ENCODE results near the gene SETDB1.

SETDB1 gene

DNA sequence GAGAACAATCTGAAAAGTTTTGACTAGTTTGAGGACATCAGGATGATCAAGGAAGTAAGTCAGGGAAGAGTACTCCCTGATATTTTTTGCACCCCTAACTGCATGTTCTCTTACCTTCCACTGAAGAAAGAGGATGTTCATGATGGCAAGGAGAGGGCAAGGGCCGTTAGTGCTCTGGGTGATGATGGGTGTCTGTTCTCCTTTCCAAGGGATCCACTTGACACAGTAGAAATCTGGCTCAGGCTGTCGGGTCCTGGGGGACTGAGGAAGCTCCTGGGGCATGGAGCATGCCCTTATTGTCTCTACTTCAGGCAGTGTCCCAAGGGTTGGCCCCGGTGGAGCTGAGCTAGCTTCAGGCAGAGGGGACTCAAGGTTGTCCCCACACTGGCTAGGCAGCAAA, 75.9 kb downstream of the SETDB1 start:
- no peak for DNase-seq (ENCODE audit: low spot score)

DNA sequence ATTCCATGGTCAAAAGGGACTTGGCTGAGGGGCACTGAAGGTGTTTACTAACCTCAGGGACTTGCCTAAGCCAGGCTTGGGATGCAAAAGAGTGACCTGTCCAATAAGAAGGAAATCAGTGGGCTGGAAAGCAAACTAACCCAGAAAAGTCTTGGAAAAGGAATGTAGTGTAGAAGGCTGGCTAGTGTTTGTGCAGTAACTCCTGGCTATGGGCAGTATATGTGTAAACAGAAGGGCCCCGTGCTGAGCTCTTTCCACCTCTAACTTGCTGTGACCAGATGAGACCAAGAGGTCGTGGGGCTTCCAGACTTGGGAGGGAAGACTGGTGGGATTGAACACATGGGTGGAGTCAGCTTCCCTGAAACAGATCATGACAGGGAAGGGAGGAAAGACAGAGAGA, 76.4 kb downstream of the SETDB1 start:
- no peak for DNase-seq (ENCODE audit: low spot score)

DNA sequence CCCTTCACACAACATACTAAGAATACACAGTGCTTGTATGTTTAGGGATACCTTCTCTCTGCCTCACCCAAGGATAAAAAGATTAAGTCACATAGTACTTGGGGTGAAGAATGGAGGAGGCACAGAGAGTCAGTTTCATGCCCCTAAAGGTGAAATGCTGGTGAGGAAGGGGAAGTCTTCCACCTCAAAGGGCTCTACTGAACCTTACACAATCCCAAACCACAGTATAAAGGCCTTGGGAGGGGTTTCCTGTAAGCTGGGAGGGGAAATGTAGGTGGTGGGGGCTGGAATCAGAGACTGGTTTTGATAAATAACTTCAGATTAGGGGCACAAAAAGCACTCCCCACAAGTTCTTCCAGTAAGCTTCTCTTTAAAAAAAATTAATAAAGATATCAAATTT, 77.0 kb downstream of the SETDB1 start:
- DNase-seq (ENCODE audit: low spot score): no peak

DNA sequence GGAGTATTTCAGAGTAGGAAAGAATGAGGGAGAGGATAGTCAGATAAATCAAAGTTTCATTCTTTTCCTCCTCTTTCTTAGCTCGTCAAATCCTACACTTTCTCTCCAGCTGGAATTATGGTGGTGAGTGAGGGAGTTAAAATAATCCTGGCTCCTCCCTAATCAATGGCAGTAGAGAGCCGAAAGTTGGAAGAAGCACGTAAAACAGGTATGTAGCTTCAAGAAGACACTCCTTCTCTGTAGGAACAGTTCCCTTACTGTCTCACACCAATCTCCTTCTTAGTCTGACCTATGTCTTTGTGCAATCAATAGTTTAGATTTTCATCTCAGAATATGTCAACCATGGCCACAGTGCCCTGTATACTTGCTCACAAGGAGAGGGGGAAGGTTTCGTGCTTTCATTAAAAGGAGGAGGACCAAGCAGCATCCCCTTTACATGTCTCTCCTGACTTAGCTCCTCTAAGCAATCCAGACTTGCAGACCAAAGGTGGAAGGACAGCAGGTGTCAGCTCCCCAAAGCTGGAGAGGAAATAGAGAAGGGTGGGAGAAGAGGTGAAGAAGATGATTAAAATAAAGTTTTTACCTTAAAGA, 79.7 kb downstream of the SETDB1 start:
- DNase-seq (ENCODE audit: low spot score): no peak

DNA sequence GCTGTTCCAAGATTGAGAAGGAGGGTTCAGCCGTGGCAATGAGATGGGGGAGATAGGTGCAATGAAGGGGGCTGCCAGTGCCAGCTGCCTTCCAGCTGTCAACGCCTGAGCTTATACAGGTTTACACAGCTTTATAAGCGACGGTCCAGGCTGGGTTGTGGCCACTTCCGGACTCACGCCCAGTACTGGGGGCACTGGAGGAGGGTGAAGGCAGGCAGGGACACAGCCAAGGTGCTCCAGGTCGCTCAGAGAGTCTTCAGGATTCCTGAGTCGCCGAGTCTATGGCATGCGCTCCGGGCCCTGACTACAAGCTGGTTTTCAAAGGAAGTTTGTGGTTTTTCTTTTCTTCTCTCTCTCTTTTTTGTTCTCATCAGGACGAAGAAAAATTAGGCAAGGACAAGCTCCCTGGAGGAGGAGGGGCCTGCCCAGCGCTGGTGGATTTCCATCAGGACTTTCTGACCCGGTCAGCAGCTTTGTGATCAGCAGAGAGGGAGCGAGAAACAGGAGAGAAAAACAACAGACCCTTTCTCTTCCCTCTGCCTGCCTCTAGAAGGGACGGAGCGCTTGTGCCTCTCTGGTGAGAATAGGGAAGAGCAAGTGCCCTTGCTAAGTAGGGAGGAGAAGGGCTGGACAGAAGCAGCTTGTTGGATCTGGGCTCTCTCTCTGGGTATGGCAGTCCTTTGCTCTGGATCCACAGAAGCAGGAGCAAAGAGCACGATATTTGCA, 80.3 kb downstream of the SETDB1 start, which contains the start of gene MINDY1:
Gene MINDY1 (minus strand): TSS at position 576 of the 726 bp plus-strand sequence. CDS start 4,285 bp downstream, outside the sequence.
- peak; percentile 92 for DNase-seq (ENCODE audit: low spot score)

DNA sequence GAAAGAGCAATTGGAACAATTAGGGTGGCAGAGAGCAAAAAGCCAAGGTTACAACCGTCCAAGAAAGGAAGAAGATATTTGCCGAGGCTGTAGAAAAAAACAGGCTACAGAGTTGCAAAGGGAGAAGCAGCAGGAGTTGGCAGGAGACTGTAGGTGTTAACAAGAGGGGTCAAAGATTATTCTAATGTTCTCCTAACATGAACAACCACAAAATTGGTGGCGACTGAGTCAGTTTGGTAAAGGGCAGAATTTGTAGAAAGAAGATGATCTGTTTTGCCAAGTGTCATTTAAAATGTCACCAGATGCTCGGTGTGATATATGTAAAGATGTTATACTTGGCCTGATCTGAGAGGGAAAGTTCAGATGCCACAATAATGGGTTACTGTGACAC, 81.7 kb downstream of the SETDB1 start:
- no peak for DNase-seq (ENCODE audit: low spot score)

DNA sequence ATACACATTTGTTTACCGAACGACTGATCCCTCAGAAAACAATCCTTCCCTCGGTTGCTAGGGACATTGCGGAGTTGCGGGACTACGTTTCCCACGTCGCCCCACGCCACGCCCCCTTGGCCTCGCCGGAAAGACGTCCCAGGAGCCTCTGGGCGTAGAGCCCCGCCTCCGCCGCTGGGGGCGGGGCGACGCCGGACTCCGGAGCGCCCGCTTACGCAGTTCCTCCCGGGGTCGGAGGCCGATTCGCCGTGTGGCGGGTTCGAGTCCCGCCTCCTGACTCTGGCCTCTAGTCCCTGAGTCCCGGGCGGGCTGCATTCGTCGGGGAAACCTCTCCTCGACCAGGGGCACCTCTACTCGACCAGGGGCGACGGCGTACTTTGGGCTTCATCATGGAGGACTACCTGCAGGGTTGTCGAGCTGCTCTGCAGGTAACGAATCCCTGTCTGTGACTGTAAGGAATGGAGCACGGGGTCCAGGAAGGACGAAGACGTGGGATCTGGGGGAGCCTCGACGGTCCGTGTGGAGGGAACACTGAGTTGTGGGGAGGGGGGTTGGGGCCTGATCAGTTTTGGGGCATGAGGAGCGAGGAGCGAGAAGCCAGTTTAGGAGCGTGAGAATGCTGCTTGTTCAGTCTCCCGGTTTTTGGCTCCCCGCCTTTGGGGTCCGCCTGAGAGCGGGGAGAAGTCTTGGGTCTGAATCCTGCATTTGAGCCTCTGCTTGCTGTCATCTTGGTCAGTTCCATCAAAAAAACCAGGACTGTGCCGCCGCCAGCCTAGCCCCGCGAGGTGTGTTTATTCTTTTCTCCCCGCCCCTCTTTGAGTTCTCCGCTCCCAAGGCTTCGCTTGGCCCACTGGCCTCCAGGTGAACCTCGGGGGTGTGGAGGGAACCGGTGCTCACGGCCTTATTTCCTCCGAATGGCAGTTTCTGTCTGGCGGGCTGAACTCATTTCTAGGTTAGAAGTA, 82.4 kb downstream of the SETDB1 start, which contains the start of gene PRUNE1:
Gene PRUNE1 (plus strand): TSS at position 206 of the 962 bp plus-strand sequence. CDS start 184 bp downstream, at position 390.
- DNase-seq (ENCODE audit: low spot score): peak; percentile 96

DNA sequence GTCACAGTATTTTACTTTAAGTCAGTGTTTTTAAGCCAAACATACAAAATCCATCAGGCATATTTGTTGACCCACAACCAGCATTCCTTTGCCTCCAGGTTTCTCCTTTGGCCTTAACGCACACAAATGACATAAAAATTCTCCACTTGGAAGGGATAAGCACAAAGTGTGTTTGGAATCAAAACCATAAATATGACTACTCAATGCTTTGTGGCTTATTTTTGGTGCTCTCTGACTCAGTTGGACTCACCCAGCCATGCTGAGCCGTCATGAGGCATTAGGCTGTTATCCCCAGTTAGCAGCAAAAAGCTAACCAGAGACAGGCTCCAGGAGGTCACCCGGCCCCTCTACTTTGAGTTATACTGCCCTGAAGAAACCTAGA, 83.0 kb downstream of the SETDB1 start:
- DNase-seq (ENCODE audit: low spot score): no peak

DNA sequence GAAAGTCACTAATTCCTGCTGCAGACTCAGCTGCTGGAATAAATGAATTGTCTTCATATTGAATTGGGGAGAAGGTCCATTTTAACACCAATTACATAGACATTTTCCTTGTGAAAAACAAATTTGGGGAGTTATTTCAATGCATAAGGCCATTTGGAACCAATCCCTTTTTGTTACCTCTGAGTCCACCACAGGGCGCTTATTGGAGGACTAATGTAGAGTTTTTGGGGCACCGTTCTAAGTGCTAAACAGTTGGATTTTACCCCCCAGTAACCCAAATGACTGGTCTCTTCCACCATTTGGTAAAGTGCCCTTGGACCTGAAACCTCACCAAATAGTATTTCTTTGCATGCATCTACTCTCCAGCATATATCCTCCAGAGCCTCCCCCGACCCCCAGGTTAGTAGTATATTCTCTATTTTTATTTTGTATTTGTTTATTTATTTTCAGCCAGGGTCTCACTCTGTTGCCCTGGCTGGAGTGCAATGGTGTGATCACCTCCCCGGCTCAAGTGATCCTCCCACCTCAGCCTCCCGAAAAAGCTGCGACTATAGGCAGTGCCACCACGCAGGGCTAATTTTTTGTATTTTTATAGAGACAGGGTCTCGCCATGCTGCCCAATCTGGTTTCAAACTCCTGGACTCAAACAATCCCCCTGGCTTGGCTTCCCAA, 83.6 kb downstream of the SETDB1 start:
- no peak for DNase-seq (ENCODE audit: low spot score)

DNA sequence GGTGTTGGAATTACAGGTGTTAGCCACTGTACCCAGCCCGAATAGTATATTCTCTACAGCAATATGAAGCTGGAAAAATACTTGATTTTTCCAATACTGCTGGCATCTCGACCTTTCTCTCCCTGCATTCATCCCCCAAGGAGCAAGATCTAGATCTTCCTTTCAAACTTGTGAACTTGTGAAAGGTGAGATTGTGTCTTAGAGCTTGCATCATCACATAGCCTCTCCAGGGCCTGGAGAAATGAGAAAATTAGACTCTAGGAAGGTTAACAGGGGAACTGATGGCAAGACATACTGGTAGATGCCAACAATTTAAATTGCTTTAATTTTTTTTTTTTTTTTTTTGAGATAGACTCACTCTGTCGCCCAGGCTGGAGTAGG, 84.2 kb downstream of the SETDB1 start:
- DNase-seq (ENCODE audit: low spot score): no peak

DNA sequence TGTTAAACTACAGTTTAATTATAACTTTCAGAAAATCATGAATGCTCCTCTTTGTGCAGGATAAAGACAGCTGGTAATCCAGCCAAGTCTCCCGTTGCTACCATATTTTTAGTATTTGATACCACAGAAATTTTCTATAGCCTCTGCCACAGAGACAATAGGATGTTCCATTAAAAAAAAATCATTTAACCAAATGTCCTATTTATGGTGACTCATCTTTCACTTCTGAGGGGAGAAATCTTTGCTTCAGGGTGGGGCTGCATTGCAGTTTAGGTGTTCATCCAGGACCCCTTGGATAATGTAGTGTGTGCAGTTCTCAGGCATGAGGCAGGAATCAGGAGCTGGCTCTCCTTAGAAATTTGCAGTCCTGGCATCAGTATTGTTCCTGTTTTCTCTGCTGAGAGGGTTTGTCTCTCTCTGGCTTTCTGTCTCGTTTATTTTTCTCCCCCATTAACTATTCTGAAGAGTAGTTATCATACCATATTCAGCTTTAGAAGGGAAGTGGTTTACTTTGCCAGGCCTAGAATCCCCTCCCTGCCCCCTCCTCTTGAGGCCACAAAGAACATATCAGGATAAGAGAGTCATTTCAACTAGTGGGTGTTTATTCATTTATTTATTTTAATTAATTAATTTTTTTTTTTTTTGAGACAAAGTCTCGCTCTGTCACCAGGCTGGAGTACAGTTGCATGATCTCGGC, 85.1 kb downstream of the SETDB1 start:
- no peak for DNase-seq (ENCODE audit: low spot score)

DNA sequence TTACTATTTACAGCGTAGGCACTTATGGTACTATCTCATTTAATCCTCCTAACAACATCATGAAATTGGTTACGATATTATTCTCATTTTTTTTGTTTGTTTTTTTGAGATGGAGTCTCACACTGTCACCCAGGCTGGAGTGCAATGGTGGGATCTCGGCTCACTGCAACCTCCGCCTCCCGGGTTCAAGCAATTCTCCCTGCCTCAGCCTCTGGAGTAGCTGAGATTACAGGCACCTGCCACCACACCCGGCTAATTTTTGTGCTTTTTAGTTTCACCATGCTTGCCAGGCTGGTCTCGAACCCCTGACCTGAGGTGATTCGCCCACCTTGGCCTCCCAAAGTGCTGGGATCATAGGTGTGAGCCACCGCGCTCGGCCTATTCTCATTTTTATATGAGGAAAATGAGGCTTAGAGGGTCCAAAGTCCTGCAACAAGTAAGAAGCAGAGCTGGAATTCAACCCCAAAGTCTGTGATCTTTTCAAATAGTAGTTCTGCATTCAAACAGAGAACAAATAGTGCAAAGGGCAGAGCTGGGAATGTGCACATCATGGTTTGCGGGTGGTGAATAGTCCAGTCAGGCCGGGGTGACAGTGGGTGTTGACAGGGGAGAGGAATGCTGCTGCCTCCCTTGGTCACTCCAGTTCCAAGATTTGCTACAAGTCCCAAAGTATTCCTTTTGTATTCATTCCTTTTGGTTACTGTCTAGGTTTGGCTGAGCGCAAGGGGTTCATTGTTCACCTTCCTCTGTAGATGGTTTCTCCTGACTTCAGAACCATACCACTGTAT, 86.7 kb downstream of the SETDB1 start:
- no peak for DNase-seq (ENCODE audit: low spot score)

DNA sequence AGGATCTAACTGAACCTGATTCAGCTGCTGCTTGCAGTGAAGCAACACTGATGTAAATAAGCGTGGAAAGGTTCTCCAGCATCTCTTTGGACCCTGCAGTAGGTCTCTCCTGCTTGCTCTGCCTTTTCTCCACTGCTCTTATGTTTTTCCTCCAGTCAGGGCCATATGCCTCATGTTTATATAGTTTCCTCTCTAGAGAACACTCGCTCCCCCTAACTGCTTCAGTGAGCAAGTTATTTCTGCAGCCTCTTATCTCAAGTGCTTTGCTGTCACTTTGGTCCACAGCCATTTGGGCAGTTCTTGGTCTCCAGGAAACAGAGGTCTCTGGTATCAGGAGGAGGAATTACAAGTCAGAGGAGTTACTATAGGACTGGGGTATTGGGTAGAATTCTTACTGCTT, 87.4 kb downstream of the SETDB1 start:
- no peak for DNase-seq (ENCODE audit: low spot score)

Measured in SK-N-DZ (cell line).